Ascending aorta (tissue), 2 donors: ENCODE measurements around the gene GSTT4. TPM values are rescaled to one million over a fixed set of nuclear protein-coding genes. Genes with fewer than 3 reads are reported as not detected.
"Not testable (repeated sequence)": the region's sequence is repeated elsewhere in the genome, so short reads cannot be mapped to it uniquely, and the experiment has no call there.

Experiments used
- DNase-seq, 2 donors: peaks; one replicate each; pipeline ENCODE4 v3.0.0-alpha.2; 2019; ENCODE audit warnings: low spot score in 2 of 2
- H3K27ac ChIP-seq, 2 donors: fragments of 200-600 bp; sonication (generic); one replicate each; pipeline ENCODE4 v1.5.1; 2016 to 2017; ENCODE audit warnings: mild to moderate bottlenecking in 1 of 2
- H3K27me3 ChIP-seq: fragments of 200-600 bp; sonication (generic); one replicate; pipeline ENCODE4 v1.5.1; 2017
- H3K36me3 ChIP-seq, 2 donors: fragments of 200-600 bp; sonication (generic); one replicate each; pipeline ENCODE4 v1.5.1; 2016
- H3K4me1 ChIP-seq, 2 donors: fragments of 200-600 bp; sonication (generic); one replicate each; pipeline ENCODE4 v1.5.1; 2016 to 2017; ENCODE audit warnings: mild to moderate bottlenecking in 1 of 2
- H3K4me3 ChIP-seq, 2 donors: fragments of 200-600 bp; sonication (generic); one replicate each; pipeline ENCODE4 v1.5.1; 2016 to 2017; ENCODE audit warnings: mild to moderate bottlenecking in 1 of 2
- H3K9me3 ChIP-seq, 2 donors: fragments of 200-600 bp; sonication (generic); one replicate each; pipeline ENCODE4 v1.5.1; 2016
- CTCF ChIP-seq, 3 experiments: fragments of 200-600 bp in 2 of 3; fragments of 450-650 bp in 1 of 3; sonication (generic) in 2 of 3; IDR thresholded peaks; one replicate each; pipeline ENCODE4 v1.5.1; 2016 to 2019; ENCODE audit warnings: antibody characterized with exemption in 3 of 3, mild to moderate bottlenecking in 1 of 3, moderate library complexity in 1 of 3
- intact Hi-C: fragments of 100-400 bp; cut with DNase I; formaldehyde crosslinking; loops from one replicate; pipeline ENCODE4 v1.15.1; 2023
- total RNA-seq: library from RNA; depleted of rRNA; stranded (reverse); fragments of >200 nt; gene quantifications from one replicate; pipeline ENCODE4 v1.1.0, GENCODE V29; 2016

The GSTT4 gene
- total RNA-seq, 1 donor from 2014 or later: not detected

- peaks cover 13 to 24% of the 10 kb centered on the region in 2 donors for H3K36me3 ChIP-seq
- H3K4me3 ChIP-seq, H3K4me1 ChIP-seq, H3K27ac ChIP-seq, DNase-seq, H3K9me3 ChIP-seq, H3K27me3 ChIP-seq: not testable (repeated sequence)
- intact Hi-C loops: loop anchor here (5.0 kb wide), 1 partner anchor 47 kb away; no protein-coding TSS in a partner anchor
Observed at GRCh38 chr22:23974345-23974744, 30.9 kb downstream of the GSTT4 start, which contains the start of gene DDT. TSS of gene DDT (minus strand) at chr22:23974441. CDS start at chr22:23974414, 27 bp downstream.

- intact Hi-C loops: loop anchor here (5.0 kb wide), 1 partner anchor 45 kb away; no protein-coding TSS in a partner anchor
- peaks cover 13 to 24% of the 10 kb centered on the region in 2 donors for H3K36me3 ChIP-seq
- H3K4me1 ChIP-seq, H3K27me3 ChIP-seq, H3K9me3 ChIP-seq, H3K27ac ChIP-seq, DNase-seq, H3K4me3 ChIP-seq: not testable (repeated sequence)
Observed at GRCh38 chr22:23971927-23972326, 33.3 kb downstream of the GSTT4 start.

- H3K27me3 ChIP-seq: no peaks in the 10 kb centered on the region
- no peak for TF ChIP-seq CTCF (IDR thresholded peaks at IDR 0.05)
- H3K4me3 ChIP-seq: no peak overlapping the region
- H3K4me1 ChIP-seq: no peaks in the 10 kb centered on the region
- intact Hi-C loops: loop anchor here (5.0 kb wide), 1 partner anchor 44 kb away; no protein-coding TSS in a partner anchor
- H3K36me3 ChIP-seq: peaks cover 13 to 24% of the 10 kb centered on the region in 2 donors
- peak in 1 of 2 donors; percentile 43 for DNase-seq
- H3K9me3 ChIP-seq: no peaks in the 10 kb centered on the region
- no peak overlapping the region for H3K27ac ChIP-seq
Observed at GRCh38 chr22:23970816-23971486, 34.3 kb downstream of the GSTT4 start.

GRCh38 chr22:23970201-23970641 is 35.0 kb downstream of the GSTT4 start:
- Histone ChIP-seq H3K4me1 (no peaks in the 10 kb centered on the region), H3K27me3 (no peaks in the 10 kb centered on the region), H3K36me3 (peaks cover 13 to 24% of the 10 kb centered on the region in 2 donors), H3K9me3 (no peaks in the 10 kb centered on the region), H3K4me3 (no peak overlapping the region), H3K27ac (no peak overlapping the region)
- DNase-seq: no peak
- TF ChIP-seq CTCF (IDR thresholded peaks at IDR 0.05): no peak
- intact Hi-C loops: loop anchor here (5.0 kb wide), 1 partner anchor 43 kb away; no protein-coding TSS in a partner anchor

- Histone ChIP-seq H3K4me3 (no peak overlapping the region), H3K27ac (no peak overlapping the region), H3K27me3 (no peaks in the 10 kb centered on the region), H3K9me3 (no peaks in the 10 kb centered on the region), H3K36me3 (peaks cover 13 to 24% of the 10 kb centered on the region in 2 donors), H3K4me1 (no peaks in the 10 kb centered on the region)
- DNase-seq: peak in 1 of 2 donors; percentile 35
- intact Hi-C loops: no loop called here
- TF ChIP-seq CTCF (IDR thresholded peaks at IDR 0.05): no peak
Observed at GRCh38 chr22:23969071-23969470, 36.2 kb downstream of the GSTT4 start.

GRCh38 chr22:23966568-23966967 is 38.7 kb downstream of the GSTT4 start, which contains the start of gene DDTL:
TSS of gene DDTL (plus strand) at chr22:23966888. CDS start at chr22:23966915, 27 bp downstream.
- intact Hi-C loops, H3K4me3 ChIP-seq, DNase-seq, H3K27ac ChIP-seq, H3K4me1 ChIP-seq, H3K9me3 ChIP-seq, H3K27me3 ChIP-seq: not testable (repeated sequence)
- peaks cover 10 to 19% of the 10 kb centered on the region in 2 donors for H3K36me3 ChIP-seq

- H3K4me3 ChIP-seq, H3K9me3 ChIP-seq, H3K27me3 ChIP-seq, H3K4me1 ChIP-seq, intact Hi-C loops, H3K27ac ChIP-seq, DNase-seq: not testable (repeated sequence)
- H3K36me3 ChIP-seq: peaks cover 7 to 15% of the 10 kb centered on the region in 2 donors
Observed at GRCh38 chr22:23966094-23966493, 39.2 kb downstream of the GSTT4 start.

GRCh38 chr22:23961084-23961771 is 44.0 kb downstream of the GSTT4 start, which contains the start of gene GSTT2B:
TSS of gene GSTT2B (minus strand) at chr22:23961195. CDS start at chr22:23961131, 64 bp downstream.
- H3K4me3 ChIP-seq, DNase-seq, intact Hi-C loops, H3K9me3 ChIP-seq, H3K4me1 ChIP-seq, H3K27me3 ChIP-seq, H3K36me3 ChIP-seq, H3K27ac ChIP-seq: not testable (repeated sequence)
